GM10266 (cell line): ENCODE data around the gene CTDP1.

Experiments
- DNase-seq: peaks from one replicate; pipeline ENCODE4 v3.0.0; 2012; ENCODE audit errors: extremely low spot score
- CTCF ChIP-seq: IDR thresholded peaks from 2 replicates; pipeline ENCODE4 v1.5.1; 2012; ENCODE audit warnings: mild to moderate bottlenecking, low read depth; ENCODE audit not compliant: control insufficient read depth, insufficient read depth; ENCODE audit errors: missing control alignments

CTDP1 gene

GRCh38 chr18:79662439-79662838 is 17.2 kb upstream of the CTDP1 start:
- DNase-seq, result no peak
- no peak for TF ChIP-seq CTCF

- no peak for DNase-seq
These were observed 15.0 kb upstream of the CTDP1 start for GRCh38 chr18:79664525-79665125.

DNA sequence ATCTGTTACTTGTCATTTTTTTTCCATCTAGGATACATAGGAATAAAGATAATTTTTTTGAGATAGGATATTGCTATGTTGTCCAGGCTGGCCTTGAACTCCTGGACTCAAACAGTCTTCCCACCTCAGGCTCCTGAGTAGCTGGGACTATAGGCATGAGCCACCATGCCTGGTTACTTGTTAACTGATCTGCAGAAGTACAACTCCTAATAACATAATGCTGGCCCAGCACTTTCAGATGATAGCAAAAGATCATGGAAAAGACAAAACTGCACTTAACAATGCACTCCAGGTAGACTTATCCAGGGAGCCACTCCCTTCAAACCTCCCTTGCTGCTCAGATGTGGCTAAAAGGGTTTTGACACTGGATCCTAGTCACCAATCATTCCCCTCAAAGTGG is 11.4 kb upstream of the CTDP1 start:
- DNase-seq, result no peak

More at GRCh38 chr18:79664525-79665125, 15.0 kb upstream of the CTDP1 start:
- no peak for TF ChIP-seq CTCF

GRCh38 chr18:79672490-79673276 is 6.9 kb upstream of the CTDP1 start:
- no peak for DNase-seq
- no peak for TF ChIP-seq CTCF

More for the DNA sequence above, 11.4 kb upstream of the CTDP1 start:
- no peak for TF ChIP-seq CTCF

- TF ChIP-seq CTCF, result no peak
- DNase-seq, result no peak
These were observed 2.4 kb upstream of the CTDP1 start for GRCh38 chr18:79677221-79677620.

- DNase-seq, result no peak
- no peak for TF ChIP-seq CTCF
These were observed 1.8 kb upstream of the CTDP1 start for GRCh38 chr18:79677840-79678239.

GRCh38 chr18:79678665-79679551 is 695 bp upstream of the CTDP1 start:
- TF ChIP-seq CTCF, result no peak
- DNase-seq, result peak; percentile 99
